A673 (cell line): ENCODE measurements around the gene PTK7.

ENCODE experiments used
- EZH2 ChIP-seq: fragments of 200-600 bp; sonication (generic); IDR thresholded peaks from 2 replicates; pipeline ENCODE4 v1.6.1; 2017; ENCODE audit warnings: borderline replicate concordance, low read depth, mild to moderate bottlenecking, mixed read lengths, antibody characterized with exemption, low read length; ENCODE audit not compliant: poor library complexity, severe bottlenecking
- TF ChIP-seq, protein P1 (sequence below): fragments of 300-800, 200-600 bp; sonication (generic); conservative IDR thresholded peaks from 2 replicates; pipeline ENCODE4 v1.5.1; 2017; ENCODE audit warnings: low read depth, mild to moderate bottlenecking, antibody characterized with exemption, low read length, moderate library complexity, mixed read lengths

DNA sequence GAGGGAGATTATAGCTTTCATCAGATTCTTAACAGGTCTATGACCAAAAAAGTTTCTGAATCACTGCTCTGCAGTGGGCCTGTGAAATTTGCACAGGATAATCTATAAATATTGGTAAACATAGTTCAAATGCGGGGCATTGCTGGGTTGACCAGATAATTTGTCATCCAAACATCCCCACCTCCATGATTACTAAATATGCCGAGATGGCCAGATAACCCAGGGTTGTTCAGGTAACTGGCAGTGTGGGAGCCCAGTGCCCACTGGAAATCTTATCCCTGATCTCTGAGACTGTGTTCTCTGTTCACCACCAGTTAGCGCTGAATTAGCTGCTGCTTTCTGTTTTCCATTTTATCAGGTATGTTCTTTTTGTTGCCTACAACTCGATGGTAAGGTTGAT, 21.4 kb downstream of the PTK7 start:
- TF ChIP-seq, protein P1, sequence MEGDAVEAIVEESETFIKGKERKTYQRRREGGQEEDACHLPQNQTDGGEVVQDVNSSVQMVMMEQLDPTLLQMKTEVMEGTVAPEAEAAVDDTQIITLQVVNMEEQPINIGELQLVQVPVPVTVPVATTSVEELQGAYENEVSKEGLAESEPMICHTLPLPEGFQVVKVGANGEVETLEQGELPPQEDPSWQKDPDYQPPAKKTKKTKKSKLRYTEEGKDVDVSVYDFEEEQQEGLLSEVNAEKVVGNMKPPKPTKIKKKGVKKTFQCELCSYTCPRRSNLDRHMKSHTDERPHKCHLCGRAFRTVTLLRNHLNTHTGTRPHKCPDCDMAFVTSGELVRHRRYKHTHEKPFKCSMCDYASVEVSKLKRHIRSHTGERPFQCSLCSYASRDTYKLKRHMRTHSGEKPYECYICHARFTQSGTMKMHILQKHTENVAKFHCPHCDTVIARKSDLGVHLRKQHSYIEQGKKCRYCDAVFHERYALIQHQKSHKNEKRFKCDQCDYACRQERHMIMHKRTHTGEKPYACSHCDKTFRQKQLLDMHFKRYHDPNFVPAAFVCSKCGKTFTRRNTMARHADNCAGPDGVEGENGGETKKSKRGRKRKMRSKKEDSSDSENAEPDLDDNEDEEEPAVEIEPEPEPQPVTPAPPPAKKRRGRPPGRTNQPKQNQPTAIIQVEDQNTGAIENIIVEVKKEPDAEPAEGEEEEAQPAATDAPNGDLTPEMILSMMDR = no peak
- no peak for TF ChIP-seq EZH2
